ENCODE results near the gene SHKBP1.
A peak's percentile ranks its signal among the peaks of the same experiment; 100 is the strongest.

Gene SHKBP1

DNA sequence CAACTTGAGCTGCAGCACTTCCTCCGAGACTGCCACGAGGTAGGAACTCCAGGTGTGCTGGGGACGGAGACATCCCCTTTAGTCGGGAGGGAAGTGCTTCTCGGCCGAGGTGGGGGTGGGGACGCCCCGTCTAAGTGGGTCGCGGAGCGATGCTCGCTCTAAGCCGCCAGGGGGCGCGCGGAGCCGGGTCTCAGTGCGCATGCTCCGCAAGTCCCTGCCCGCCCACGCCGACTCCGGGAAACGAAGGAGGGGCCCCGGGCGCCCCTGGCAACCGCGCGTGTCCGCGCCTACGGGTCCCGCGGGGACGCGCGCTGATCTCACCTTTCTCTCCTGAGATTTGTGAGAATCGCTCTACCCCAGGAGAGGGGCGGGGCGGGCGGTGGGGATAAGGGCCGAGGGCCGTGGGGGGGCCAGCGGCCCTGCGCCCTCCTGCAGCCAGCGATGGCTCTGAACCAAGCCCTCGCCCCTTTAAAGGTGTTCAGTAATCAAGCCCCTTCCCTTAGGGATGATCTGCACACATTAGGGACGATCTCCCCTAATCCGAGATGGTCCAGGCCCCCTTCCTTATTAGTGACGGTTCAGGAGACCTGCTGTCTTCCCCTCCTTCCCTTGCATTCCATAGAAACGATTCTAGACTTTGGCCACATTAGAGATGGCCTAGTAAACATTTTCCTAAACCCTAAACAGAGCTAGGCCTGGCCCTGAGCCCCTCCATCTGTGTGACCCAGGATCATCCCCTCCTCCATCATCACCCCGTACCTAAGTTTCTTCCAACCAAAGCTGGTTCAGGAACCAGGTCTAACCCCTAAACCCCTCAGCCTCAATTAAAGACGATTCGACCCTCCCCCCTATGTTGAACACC, 47.3 kb upstream of the SHKBP1 start (continued):
- TF ChIP-seq, protein P1, sequence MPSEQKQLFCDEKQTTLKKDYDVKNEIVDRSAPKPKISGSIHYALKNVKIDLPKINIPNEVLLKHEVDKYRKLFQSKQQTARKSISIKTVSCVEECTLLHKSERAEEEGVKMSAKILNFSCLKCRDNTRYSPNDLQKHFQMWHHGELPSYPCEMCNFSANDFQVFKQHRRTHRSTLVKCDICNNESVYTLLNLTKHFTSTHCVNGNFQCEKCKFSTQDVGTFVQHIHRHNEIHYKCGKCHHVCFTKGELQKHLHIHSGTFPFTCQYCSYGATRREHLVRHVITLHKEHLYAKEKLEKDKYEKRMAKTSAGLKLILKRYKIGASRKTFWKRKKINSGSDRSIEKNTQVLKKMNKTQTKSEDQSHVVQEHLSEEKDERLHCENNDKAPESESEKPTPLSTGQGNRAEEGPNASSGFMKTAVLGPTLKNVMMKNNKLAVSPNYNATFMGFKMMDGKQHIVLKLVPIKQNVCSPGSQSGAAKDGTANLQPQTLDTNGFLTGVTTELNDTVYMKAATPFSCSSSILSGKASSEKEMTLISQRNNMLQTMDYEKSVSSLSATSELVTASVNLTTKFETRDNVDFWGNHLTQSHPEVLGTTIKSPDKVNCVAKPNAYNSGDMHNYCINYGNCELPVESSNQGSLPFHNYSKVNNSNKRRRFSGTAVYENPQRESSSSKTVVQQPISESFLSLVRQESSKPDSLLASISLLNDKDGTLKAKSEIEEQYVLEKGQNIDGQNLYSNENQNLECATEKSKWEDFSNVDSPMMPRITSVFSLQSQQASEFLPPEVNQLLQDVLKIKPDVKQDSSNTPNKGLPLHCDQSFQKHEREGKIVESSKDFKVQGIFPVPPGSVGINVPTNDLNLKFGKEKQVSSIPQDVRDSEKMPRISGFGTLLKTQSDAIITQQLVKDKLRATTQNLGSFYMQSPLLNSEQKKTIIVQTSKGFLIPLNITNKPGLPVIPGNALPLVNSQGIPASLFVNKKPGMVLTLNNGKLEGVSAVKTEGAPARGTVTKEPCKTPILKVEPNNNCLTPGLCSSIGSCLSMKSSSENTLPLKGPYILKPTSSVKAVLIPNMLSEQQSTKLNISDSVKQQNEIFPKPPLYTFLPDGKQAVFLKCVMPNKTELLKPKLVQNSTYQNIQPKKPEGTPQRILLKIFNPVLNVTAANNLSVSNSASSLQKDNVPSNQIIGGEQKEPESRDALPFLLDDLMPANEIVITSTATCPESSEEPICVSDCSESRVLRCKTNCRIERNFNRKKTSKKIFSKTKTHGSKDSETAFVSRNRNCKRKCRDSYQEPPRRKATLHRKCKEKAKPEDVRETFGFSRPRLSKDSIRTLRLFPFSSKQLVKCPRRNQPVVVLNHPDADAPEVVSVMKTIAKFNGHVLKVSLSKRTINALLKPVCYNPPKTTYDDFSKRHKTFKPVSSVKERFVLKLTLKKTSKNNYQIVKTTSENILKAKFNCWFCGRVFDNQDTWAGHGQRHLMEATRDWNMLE (tag by site-specific recombination; conservative IDR thresholded peaks at IDR 0.05; ENCODE audit: low read depth): no peak
- TF ChIP-seq ZBTB1 (tag by site-specific recombination; IDR thresholded peaks at IDR 0.05) (no peak), ZNF626 (tag by site-specific recombination; IDR thresholded peaks at IDR 0.05) (no peak), ZNF521 (tag by site-specific recombination; IDR thresholded peaks at IDR 0.05) (no peak; the same call in 1 of the 2 replicates), ZNF350 (tag by site-specific recombination; IDR thresholded peaks at IDR 0.05) (no peak), EGR2 (tag by site-specific recombination; IDR thresholded peaks at IDR 0.05; ENCODE audit: low read depth) (peak; percentile 88), ZNF37A (tag by site-specific recombination; IDR thresholded peaks at IDR 0.05) (no peak), ZNF501 (tag by site-specific recombination; IDR thresholded peaks at IDR 0.05) (peak; percentile 14; the same call in 1 of the 2 replicates), ZNF768 (tag by site-specific recombination; IDR thresholded peaks at IDR 0.05) (no peak), ZNF791 (tag by site-specific recombination; IDR thresholded peaks at IDR 0.05) (no peak), ZNF112 (tag by site-specific recombination; IDR thresholded peaks at IDR 0.05) (0 out of 2 replicates have a peak, but pooled peaks have one; percentile 12), ZNF843 (tag by site-specific recombination; IDR thresholded peaks at IDR 0.05) (0 out of 2 replicates have a peak, but pooled peaks have one; percentile 22), ZBTB21 (tag by site-specific recombination; IDR thresholded peaks at IDR 0.05) (peak; percentile 14; the same call in 1 of the 2 replicates), ZNF221 (tag by site-specific recombination; IDR thresholded peaks at IDR 0.05; ENCODE audit: borderline replicate concordance) (no peak), OVOL3 (tag by site-specific recombination; IDR thresholded peaks at IDR 0.05) (no peak), ZNF624 (tag by site-specific recombination; IDR thresholded peaks at IDR 0.05) (no peak), ZNF324 (tag by site-specific recombination; IDR thresholded peaks at IDR 0.05) (no peak; the same call in 1 of the 2 replicates), ZNF585B (tag by site-specific recombination; IDR thresholded peaks at IDR 0.05) (no peak)
- TF ChIP-seq, protein P2, sequence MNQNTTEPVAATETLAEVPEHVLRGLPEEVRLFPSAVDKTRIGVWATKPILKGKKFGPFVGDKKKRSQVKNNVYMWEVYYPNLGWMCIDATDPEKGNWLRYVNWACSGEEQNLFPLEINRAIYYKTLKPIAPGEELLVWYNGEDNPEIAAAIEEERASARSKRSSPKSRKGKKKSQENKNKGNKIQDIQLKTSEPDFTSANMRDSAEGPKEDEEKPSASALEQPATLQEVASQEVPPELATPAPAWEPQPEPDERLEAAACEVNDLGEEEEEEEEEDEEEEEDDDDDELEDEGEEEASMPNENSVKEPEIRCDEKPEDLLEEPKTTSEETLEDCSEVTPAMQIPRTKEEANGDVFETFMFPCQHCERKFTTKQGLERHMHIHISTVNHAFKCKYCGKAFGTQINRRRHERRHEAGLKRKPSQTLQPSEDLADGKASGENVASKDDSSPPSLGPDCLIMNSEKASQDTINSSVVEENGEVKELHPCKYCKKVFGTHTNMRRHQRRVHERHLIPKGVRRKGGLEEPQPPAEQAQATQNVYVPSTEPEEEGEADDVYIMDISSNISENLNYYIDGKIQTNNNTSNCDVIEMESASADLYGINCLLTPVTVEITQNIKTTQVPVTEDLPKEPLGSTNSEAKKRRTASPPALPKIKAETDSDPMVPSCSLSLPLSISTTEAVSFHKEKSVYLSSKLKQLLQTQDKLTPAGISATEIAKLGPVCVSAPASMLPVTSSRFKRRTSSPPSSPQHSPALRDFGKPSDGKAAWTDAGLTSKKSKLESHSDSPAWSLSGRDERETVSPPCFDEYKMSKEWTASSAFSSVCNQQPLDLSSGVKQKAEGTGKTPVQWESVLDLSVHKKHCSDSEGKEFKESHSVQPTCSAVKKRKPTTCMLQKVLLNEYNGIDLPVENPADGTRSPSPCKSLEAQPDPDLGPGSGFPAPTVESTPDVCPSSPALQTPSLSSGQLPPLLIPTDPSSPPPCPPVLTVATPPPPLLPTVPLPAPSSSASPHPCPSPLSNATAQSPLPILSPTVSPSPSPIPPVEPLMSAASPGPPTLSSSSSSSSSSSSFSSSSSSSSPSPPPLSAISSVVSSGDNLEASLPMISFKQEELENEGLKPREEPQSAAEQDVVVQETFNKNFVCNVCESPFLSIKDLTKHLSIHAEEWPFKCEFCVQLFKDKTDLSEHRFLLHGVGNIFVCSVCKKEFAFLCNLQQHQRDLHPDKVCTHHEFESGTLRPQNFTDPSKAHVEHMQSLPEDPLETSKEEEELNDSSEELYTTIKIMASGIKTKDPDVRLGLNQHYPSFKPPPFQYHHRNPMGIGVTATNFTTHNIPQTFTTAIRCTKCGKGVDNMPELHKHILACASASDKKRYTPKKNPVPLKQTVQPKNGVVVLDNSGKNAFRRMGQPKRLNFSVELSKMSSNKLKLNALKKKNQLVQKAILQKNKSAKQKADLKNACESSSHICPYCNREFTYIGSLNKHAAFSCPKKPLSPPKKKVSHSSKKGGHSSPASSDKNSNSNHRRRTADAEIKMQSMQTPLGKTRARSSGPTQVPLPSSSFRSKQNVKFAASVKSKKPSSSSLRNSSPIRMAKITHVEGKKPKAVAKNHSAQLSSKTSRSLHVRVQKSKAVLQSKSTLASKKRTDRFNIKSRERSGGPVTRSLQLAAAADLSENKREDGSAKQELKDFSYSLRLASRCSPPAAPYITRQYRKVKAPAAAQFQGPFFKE (tag by site-specific recombination; IDR thresholded peaks at IDR 0.05; ENCODE audit: borderline replicate concordance): peak; percentile 76; the same call in 1 of the 2 replicates
- TF ChIP-seq, protein P3, sequence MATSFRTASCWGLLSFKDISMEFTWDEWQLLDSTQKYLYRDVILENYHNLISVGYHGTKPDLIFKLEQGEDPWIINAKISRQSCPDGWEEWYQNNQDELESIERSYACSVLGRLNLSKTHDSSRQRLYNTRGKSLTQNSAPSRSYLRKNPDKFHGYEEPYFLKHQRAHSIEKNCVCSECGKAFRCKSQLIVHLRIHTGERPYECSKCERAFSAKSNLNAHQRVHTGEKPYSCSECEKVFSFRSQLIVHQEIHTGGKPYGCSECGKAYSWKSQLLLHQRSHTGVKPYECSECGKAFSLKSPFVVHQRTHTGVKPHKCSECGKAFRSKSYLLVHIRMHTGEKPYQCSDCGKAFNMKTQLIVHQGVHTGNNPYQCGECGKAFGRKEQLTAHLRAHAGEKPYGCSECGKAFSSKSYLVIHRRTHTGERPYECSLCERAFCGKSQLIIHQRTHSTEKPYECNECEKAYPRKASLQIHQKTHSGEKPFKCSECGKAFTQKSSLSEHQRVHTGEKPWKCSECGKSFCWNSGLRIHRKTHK (tag by site-specific recombination; IDR thresholded peaks at IDR 0.05): no peak; the same call in 1 of the 2 replicates
- TF ChIP-seq, protein P4, sequence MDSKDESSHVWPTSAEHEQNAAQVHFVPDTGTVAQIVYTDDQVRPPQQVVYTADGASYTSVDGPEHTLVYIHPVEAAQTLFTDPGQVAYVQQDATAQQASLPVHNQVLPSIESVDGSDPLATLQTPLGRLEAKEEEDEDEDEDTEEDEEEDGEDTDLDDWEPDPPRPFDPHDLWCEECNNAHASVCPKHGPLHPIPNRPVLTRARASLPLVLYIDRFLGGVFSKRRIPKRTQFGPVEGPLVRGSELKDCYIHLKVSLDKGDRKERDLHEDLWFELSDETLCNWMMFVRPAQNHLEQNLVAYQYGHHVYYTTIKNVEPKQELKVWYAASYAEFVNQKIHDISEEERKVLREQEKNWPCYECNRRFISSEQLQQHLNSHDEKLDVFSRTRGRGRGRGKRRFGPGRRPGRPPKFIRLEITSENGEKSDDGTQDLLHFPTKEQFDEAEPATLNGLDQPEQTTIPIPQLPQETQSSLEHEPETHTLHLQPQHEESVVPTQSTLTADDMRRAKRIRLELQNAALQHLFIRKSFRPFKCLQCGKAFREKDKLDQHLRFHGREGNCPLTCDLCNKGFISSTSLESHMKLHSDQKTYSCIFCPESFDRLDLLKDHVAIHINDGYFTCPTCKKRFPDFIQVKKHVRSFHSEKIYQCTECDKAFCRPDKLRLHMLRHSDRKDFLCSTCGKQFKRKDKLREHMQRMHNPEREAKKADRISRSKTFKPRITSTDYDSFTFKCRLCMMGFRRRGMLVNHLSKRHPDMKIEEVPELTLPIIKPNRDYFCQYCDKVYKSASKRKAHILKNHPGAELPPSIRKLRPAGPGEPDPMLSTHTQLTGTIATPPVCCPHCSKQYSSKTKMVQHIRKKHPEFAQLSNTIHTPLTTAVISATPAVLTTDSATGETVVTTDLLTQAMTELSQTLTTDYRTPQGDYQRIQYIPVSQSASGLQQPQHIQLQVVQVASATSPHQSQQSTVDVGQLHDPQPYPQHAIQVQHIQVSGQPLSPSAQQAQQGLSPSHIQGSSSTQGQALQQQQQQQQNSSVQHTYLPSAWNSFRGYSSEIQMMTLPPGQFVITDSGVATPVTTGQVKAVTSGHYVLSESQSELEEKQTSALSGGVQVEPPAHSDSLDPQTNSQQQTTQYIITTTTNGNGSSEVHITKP (tag by site-specific recombination; IDR thresholded peaks at IDR 0.05): peak; percentile 100
